Measurements from ENCODE around the gene MRPL4.

- TF ChIP-seq CTCF (IDR thresholded peaks at IDR 0.05) (no peak), FOXJ3 (CRISPR knock-in tag; IDR thresholded peaks at IDR 0.05; ENCODE audit: borderline replicate concordance) (no peak), NFATC4 (CRISPR knock-in tag; IDR thresholded peaks at IDR 0.05) (no peak), SOX15 (CRISPR knock-in tag; IDR thresholded peaks at IDR 0.05) (no peak)
Observed at GRCh38 chr19:10290876-10291553, 39.0 kb downstream of the MRPL4 start.

All from WTC11 (cell line).